Forelimb muscle (tissue), 1 donor: ENCODE results near the gene FXR1. TPM values are rescaled to one million over a fixed set of nuclear protein-coding genes. Genes with fewer than 3 reads are reported as not detected.
"Not testable (repeated sequence)": the region's sequence is repeated elsewhere in the genome, so short reads cannot be mapped to it uniquely, and the experiment has no call there.

Experiments
- DNase-seq: peaks from one replicate; pipeline ENCODE4 v3.0.0-alpha.2; 2013; ENCODE audit warnings: low read depth
- polyA plus RNA-seq: library from polyadenylated mRNA; unstranded; fragments of 120-200 nt; gene quantifications from one replicate; pipeline ENCODE4 v1.2.1, GENCODE V29; 2013; ENCODE audit not compliant: insufficient read length

Gene FXR1
- 597 TPM for polyA plus RNA-seq

DNA sequence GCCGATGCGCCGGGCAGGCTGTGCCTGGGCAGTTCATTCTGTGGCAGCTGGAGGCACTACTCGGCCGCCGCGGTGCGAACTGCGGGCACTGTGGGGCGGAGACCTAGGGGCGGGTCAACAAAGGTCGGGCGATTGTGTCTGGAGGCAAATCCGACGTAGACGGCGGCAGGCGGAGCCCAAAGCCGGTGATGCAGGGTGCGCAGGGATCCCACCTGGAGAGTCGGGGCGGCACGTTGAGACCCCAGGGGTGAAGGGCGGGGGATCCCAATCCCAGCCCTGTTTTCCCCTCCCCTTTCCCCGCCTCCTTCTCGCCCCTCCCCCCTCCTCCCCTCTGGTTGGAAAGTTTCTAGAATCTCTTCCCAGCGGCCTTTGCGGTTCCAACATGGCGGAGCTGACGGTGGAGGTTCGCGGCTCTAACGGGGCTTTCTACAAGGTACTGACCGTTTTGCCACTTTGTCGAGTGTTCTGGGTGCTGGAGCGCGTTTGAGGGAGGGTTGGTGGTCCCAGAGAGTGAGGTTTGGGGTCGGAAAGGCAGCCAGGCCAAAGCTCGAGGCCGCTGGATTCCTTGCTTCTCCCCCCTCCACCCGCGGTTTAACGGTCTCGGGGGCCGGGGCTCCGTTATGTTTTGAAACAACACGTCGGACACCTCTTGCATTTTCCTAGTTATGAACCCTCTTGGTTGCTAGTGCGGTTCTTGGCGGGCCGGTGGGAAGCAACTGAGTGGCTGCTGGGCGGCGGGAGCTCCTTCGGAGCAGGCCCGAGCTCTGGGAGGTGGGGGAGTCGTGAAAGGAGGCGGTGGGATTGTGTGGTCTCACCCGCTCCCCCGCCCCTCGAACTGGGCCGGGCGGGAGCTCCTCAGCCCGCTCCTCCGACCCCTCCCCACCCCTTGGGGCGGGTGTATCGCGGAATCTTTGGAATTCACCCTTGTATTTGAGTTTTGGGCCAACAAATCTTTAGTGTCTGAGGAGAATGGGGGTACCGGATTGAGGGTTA lies at the start of gene FXR1:
Gene FXR1 (plus strand): TSS at position 367 of the 993 bp plus-strand sequence. CDS start 16 bp downstream, at position 383.
- DNase-seq, result peak; percentile 60

DNA sequence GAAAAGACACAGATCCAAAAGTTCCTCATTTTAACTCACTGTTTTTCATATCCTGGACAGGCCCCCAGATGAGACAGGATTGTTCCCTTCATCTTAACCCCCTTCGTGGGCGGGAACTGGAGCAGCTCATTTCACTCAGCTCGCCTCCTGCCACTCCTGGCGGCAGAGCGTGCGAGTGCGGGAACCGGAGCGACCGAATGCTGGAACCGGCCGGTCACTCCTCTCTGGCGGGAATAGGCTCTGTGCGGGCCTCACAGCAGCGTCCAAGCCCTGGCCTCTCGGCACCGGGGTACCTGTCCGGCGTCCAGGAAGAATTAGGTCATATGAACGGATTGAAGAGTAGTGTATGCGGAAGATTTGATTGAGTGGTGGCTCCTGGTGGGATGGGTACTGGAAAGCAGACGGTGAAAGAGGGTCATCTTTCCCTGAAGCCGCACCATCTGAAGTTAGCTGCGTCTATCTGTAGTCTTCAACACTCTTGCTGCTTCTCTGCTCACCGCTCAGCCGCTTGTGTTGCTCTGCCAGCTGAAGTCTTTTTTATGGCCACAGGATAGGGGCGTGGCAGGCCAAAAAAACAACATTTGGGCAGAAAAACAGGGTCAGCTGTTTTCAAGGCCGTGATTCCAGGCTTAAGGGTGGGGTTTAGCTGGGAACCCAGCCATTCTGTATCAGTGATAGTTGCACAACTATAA lies 42.3 kb upstream of the FXR1 start:
- DNase-seq, result no peak

DNA sequence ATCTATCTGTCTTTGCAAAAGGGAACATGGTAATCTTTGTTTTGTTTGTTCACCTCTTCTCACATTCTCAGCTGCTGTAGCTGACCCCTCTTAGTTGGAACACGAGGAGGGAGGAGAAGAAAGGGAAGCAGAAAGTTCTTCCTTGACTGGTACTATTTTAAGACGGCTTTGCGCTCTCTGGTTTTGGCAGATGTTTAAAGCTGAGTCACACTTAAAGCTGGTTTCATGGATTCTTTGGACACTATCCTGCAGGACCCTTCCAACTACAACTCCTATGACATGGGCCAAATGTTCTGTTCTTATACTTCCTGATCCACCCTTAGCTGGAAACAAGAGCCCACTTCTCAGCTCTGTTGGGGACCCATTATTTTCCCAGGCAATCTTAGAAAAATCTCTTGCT lies 40.6 kb upstream of the FXR1 start:
- no peak for DNase-seq

DNA sequence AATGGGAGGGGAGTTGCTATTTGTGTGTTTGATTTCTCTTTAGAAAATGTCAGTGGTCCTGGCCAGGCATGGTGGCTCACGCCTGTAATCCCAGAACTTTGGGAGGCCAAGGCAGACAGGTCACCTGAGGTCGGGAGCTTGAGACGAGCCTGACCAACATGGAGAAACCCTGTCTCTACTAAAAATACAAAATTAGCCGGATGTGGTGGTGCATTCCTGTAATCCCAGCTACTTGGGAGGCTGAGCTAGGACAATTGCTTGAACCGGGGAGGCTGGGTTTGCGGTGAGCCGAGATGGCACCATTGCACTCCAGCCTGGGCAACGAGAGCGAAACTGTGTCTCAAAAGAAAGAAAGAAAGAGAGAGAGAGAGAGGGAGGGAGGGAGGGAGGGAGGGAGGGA lies 40.0 kb upstream of the FXR1 start:
- DNase-seq, result not testable (repeated sequence)

DNA sequence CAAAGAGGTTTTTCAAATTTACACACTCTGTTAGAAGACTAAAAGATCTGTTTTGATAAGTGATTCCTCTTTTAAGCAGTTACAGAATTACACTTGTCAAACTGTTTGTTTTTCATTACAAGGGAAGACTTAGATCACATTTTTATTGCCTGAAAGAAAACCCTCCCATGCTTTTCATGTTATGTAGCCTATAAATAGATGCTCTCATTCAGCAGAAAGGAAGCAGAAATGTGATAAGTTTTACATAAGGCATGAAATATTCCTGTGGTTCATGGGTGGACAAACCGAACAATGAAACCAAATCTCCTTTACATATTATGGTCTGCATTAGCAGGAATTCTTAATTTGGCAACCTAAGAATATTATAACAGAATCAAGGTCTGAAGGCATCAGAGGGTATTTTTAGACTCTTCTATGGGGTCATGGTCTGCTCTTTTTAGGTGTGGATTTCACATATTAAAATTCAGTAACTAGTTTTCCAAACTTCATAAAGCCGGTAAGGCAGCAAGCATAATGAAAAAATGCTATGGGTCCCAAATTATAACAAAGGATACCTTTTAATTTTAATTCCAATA lies 37.3 kb upstream of the FXR1 start:
- no peak for DNase-seq

DNA sequence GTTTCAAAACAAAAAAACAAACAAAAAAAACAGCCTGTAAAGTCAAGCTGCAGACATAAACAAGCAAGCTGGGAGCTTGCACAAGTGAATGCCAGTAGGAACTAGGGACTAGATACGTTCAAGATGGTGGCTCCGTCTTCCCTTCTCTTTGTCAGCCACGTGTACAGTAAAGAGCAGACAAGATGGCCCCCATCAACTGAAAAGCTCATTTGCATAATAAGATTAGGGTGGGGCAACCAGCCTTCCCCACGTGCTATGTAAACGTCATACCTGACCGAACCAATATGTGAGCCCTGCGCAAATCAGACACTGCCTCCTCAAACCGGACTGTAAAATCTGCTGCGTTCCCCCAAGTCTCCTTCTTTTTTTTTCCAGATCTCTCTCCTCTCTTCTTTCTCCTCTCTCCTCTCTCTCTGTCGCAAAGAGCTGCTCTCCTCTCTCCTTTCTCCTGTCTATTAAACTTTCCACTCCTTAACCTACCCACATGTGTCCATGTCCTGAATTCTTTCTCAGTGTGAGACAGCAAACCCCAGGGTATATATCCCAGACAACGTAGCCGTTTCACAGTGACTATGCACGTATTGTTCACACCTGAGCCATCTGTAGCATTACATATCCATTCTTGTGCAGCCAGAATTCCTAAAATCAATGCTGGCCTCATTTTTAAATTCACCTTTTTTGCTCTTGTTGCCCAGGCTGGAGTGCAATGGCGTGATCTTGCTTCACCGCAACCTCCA lies 31.2 kb upstream of the FXR1 start:
- no peak for DNase-seq

DNA sequence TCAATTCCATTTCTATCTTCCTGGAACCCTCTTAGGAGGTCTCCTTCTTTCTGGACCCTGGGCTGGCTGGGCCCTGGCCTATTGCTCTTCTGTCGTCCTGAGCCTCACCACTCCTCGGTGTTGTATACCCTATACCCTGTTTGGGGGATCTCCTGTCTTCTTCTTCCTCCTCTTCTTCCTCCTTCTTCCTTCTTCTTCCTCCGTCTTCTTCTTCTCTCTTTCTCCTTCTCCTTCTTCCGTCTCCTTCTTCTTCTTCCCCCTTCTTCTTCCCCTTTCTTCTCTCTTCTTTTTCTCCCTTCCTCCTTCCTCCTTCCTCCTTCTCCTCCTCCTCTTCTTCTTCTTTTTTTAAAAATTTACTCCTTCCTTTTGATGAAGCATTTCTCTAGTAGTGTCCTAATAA lies 30.4 kb upstream of the FXR1 start:
- no peak for DNase-seq

DNA sequence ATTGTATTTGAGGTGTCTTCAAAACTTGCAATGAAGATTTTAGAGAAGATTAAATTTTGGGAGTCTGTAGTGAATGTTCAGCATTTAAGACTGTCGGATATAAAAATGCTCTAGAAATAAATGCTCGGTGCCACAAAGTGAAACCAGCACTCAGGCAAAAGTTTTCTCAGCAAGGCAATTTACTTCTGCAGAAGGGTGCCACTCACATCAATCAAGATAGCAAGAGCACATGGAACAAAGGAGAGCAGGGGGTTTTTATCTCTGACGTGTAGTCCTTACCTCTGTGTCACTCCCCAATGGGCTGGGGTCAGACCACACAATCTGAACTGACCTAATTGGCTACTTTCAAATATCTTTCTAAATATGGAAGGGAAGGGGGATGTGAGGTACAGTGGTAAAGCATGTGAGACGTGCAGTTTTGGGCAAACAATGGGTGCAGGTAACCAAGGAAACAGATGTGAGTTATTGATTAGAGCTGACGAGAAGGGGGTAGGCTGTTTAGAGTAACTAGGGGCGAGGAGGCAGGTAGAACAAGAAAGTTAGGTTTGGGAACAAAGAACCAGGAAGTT lies 23.4 kb upstream of the FXR1 start:
- no peak for DNase-seq

DNA sequence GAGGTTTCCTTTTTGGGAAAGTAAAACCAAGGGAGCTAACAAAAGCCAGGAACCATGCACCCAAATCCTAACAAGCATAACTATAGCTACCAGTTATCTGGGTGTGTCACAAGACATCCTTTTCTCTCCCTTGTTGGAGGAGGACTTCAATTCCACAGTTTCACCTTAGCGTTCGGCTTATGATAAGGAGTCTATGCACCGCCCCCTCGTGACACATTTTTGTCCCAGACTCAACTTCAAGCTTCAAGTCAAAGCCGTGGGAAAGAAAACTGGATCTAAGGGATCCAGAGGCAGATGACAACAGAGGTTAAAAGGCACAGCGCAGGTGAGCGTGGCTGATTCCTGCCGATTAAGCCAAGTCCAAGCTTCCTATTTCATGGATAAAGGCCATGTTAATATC lies 13.9 kb upstream of the FXR1 start:
- DNase-seq, result no peak

DNA sequence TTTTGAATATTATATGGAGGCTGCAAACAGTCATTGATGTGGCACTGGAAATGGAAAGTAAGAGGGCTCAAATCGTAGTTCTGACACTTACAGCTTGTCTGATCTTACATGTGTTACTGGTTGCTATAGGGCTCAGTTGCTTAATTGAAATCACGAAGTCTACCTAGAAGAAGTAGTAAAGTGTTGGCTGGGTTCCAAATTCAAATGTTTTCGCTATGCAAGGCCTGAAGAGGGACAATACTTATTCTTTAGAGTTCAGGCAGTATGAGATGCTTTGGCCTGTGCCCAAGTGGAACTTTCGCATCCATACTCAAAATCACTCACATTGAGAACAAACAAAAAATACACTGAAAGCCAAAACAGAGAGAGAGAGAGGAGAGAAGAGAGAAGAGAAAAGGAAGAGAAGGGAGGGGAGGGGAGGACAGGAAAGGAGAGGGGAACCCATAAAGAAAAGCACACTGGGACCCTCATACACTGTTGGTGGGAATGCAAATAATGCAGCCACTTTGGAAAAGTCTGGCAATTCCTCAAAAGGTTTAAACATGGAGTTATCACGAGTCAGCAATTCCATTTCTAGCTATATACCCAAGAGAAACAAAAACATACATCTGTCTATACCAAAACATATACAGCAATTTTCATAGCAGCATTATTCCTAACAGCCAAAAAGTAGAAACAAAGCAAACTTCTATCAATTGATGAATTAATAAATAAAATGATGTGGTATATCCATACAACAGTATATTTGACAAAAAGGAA lies 2.9 kb upstream of the FXR1 start:
- DNase-seq, result no peak

DNA sequence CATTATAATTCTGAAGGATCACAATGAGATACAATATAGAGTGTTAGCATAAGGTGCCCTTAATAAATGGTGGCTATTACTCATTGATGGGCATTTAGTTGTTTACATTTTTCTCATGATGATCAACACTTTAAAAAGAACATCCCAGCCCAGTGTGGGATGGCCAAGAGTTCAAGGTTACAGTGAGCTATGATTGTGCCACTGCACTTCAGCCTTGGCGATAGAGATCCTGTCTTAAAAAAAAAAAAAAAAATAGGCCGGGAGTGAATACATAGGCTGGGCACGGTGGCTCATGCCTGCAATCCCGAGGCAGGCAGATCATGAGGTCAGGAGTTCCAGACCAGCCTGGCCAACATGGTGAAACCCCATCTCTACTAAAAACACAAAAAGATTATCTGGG lies 1.6 kb upstream of the FXR1 start:
- DNase-seq, result no peak

DNA sequence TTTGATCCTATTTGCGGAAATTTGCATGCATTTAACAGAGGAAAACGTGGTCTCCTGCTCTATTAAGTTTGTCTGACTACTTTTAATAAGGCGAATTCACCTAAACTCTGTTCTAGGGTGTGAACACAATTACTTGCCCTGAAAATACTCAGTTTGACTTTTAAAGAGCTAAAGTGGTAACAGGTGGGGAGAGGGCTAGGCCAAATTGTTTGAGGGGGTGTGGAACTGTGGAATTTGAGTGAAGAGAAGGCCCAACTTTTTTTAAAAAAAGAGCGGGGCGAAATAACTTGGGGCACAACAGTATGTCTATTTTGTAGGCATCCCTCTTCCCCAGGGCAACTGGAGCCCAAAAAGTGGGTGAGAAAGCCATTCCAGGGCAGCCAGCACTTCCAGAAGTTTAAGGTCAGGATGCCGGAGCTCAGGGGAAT lies 580 bp upstream of the FXR1 start:
- no peak for DNase-seq

DNA sequence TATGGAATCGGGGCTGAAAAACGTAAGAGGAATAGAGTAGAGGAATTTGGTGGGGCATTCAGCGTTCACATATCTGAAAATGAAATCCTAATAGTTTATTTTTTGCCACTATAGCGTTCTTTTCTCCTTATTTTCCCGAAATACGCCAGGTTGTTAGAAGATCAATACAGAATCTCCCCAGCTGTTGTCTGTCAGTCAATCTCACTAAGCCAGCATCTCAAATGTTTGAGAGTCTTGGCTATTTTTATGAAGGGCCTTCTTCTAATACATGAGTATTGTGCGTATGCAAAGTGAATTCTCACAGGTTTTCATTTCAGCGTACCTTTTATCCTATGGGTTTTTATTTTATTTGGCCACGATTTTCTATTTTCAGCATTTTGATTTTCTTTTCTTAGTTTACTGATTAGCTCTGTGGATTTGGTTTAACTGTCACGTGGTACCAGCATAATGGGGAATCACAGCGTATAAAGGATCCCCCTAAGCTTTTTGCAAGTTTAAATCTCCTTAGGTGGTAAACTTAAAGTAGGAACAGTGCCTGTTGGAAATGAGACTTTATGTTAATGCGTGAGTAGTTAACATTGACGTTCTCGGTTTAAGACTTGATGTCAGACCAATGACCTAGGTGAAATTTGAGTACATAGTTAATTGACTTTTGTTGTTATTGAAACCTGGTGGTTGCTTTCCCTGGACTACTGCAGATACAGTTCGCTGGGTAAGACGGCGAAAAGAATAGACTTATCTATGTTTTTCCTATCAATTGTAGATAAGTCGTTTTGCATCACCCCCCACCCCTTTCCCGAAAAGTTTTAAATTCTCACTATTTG lies 1.3 kb downstream of the FXR1 start:
- no peak for DNase-seq

DNA sequence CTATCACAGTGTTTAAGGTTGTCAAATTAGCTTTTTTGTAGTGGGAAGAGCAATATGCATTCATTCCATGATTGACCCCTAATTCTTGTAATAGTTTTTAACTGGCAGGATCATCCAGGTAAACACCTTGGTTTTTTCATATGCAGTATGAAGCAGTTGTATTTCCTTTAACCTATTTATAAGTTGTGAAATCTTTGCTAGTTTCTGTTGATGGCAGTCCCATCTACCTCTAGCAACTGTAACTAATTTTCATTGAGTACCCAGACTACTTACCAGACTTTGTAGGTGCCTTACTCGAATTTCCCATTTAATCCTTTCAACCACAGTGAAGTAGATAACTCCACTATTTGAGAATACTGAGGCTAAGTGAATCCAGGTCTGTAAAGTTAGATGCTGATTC lies 6.1 kb downstream of the FXR1 start:
- no peak for DNase-seq

DNA sequence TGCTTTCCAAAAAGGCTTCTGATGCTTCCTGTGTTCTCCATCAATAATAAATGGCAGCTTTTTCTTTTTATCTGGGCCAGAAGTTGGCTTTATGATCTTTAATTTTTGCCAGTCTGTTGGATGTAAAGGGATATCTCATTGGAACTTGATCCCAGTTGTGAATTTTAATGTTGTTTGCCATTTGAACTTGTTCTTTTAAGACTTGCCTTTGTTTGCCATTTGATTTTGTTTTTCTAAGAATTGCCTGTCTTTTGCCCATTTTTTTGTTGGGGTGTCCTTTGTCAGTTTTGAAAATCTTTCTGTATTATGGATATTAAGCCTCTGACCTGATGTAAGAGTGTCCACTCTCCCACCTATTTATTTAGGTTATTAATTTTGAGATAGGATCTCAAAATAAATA lies 9.8 kb downstream of the FXR1 start:
- DNase-seq, result no peak

DNA sequence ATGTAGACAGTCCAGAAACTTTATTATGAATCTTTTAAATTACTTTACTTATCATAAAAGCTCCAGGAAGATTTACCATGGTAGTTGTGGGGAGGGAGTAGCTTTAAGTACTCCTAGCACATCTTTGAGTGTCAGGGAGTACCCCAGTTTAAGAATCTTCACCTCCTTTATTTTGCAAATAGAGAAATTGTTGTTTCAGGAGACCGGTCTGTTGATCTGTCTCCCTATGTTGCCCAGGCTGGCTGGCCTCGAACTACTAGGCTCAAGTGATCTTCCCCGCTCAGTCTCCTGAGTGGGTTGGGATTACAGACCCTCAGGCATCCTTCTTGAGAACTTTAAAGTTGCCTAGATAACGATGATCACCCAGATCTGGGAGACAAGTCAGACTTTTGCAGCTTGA lies 11.1 kb downstream of the FXR1 start:
- no peak for DNase-seq

DNA sequence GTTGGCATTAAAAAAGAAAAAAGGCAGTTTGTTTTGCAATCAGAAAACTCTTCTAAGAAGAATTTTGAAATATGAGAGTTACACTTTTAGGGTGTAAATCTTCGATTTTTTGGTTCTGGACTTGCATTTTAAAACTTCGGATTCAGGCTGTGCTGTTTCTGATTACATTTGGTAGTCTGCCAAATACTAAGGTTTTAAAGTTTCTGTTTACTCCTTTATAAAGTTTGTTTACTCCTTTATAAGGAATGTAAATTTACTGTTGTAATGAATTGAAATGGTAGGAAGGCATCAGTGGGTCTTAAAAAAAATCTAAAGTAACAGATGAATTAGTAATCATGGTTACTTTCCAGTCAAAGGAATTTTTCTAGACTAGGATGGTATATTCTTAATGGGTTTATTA lies 14.1 kb downstream of the FXR1 start:
- DNase-seq, result no peak

DNA sequence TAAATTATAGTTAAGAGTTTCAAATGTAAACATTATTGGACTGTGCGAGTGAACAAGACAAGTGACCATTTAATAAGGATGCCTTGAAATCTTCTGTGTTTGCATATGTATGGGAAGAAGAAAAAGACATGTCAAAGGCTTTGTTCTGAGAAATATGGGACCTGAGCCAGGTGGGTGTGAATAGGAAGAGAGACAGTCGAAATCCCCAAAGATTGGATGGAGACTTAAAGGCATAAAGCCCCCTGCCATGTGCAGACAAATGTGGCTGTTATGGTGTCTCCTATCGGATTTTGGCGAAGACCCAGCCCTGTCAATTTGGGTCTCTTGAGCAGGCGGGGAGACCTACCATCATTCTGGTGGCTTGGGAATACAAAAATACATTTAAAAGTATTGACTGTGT lies 16.9 kb downstream of the FXR1 start:
- DNase-seq, result no peak

DNA sequence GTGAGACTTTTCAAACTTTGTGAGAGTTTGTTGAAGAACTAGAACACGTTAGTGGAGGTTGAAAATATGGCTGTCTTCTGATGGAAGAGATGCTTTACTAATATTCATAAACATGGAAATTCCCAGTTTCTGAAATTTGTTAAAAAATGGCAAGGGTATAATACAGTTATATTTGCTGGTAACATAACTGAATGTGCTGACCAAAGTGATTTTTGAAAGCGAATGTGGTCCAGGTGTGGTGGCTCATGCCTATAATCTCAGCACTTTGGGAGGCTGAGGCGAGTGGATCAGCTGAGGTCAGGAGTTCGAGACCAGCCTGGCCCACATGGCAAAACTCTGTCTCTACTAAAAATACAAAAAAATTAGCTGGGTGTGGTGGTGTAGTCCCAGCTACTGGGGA lies 18.1 kb downstream of the FXR1 start:
- no peak for DNase-seq

DNA sequence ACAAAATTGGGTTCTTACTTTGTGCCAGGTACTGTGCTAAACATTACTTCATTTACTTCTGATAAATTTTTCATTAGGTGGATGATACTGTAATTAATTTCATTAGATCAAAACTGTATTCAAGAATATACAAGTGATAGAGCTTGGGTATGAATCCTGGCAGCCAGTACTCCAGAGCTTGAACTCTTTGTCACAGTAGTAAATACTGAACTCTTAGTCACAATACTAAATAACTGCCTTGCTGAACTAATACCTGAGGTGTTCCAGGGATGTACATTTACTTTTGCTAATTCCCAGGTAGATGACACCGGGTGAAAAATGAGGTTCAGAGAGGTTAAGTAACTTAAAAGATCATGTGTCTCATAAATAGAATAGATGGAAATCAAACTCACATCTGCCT lies 20.3 kb downstream of the FXR1 start:
- no peak for DNase-seq
